Cardiac muscle cell (in vitro differentiated cells and primary cell): ENCODE measurements around the gene FOXP4. TPM values are rescaled to one million over a fixed set of nuclear protein-coding genes. Genes with fewer than 3 reads are reported as not detected.

Experiments
- DNase-seq, 2 donors: peaks; one replicate each; pipeline versions ENCODE4 v3.0.0 to v3.0.0-alpha.2; 2010 to 2017; ENCODE audit warnings: low read depth in 1 of 2, low spot score in 1 of 2
- H3K27ac ChIP-seq: fragments of 200-600 bp; sonication (generic); 2 replicates; pipeline ENCODE4 v1.5.1; 2016
- H3K27me3 ChIP-seq: fragments of 200-600 bp; sonication (generic); 2 replicates; pipeline ENCODE4 v1.6.0; 2016; ENCODE audit warnings: control low read depth
- H3K36me3 ChIP-seq: fragments of 200-600 bp; sonication (generic); 2 replicates; pipeline ENCODE4 v1.5.1; 2016; ENCODE audit warnings: control low read depth
- H3K4me1 ChIP-seq: fragments of 200-600 bp; sonication (generic); 2 replicates; pipeline ENCODE4 v1.8.1; 2017; ENCODE audit warnings: low read depth, mild to moderate bottlenecking, mixed run types
- H3K4me3 ChIP-seq: fragments of 200-600 bp; sonication (generic); 2 replicates; pipeline ENCODE4 v1.5.1; 2016; ENCODE audit warnings: mild to moderate bottlenecking
- H3K9me3 ChIP-seq: fragments of 200-600 bp; sonication (generic); 2 replicates; pipeline ENCODE4 v1.5.1; 2017; ENCODE audit warnings: low read depth, mild to moderate bottlenecking, control low read depth
- CTCF ChIP-seq: IDR thresholded peaks from 2 replicates; pipeline ENCODE4 v1.5.1; 2012; ENCODE audit warnings: low read depth, mild to moderate bottlenecking, low read length
- polyA plus RNA-seq: library from polyadenylated mRNA; unstranded; fragments of >200 nt; fragmentation: Nextera tagmentation; extraction: Ambion mirVana; gene quantifications from 2 replicates; pipeline ENCODE4 v1.2.1, GENCODE V29; 2016
- total RNA-seq: library from RNA; depleted of rRNA; stranded (reverse); fragments of >200 nt; gene quantifications from 2 replicates; pipeline ENCODE4 v1.2.3, GENCODE V29; 2016

FOXP4 gene
- total and polyA plus RNA-seq, 2 experiments from 2014 or later, result 29.0 to 42.5 TPM

GRCh38 chr6:41622206-41622988, 76.2 kb downstream of the FOXP4 start:
- Histone ChIP-seq H3K4me1 (peaks cover 34% of the 10 kb centered on the region), H3K9me3 (no peaks in the 10 kb centered on the region), H3K4me3 (no peak overlapping the region), H3K36me3 (no peaks in the 10 kb centered on the region), H3K27me3 (no peaks in the 10 kb centered on the region), H3K27ac (peak overlapping the region; percentile 88)
- TF ChIP-seq CTCF, result no peak
- no peak for DNase-seq

- H3K27ac ChIP-seq, result no peak overlapping the region
- H3K4me1 ChIP-seq, result peaks cover 27% of the 10 kb centered on the region
- H3K4me3 ChIP-seq, result no peak overlapping the region
- no peaks in the 10 kb centered on the region for H3K27me3 ChIP-seq
- no peak for TF ChIP-seq CTCF
- H3K36me3 ChIP-seq, result no peaks in the 10 kb centered on the region
- no peaks in the 10 kb centered on the region for H3K9me3 ChIP-seq
- no peak for DNase-seq
Measured at GRCh38 chr6:41623330-41623729, 77.1 kb downstream of the FOXP4 start.

- Histone ChIP-seq H3K36me3 (no peaks in the 10 kb centered on the region), H3K27ac (no peak overlapping the region), H3K4me1 (peaks cover 22% of the 10 kb centered on the region), H3K9me3 (no peaks in the 10 kb centered on the region), H3K4me3 (no peak overlapping the region), H3K27me3 (no peaks in the 10 kb centered on the region)
- no peak for DNase-seq
- no peak for TF ChIP-seq CTCF
Measured at GRCh38 chr6:41624621-41625380, 78.6 kb downstream of the FOXP4 start.

- peak; percentile 32 to 62 for DNase-seq
- Histone ChIP-seq H3K27ac (no peak overlapping the region), H3K9me3 (no peaks in the 10 kb centered on the region), H3K27me3 (no peaks in the 10 kb centered on the region), H3K4me3 (no peak overlapping the region), H3K4me1 (peaks cover 22% of the 10 kb centered on the region), H3K36me3 (no peaks in the 10 kb centered on the region)
- TF ChIP-seq CTCF, result no peak
Measured at GRCh38 chr6:41625442-41625841, 79.3 kb downstream of the FOXP4 start.

- TF ChIP-seq CTCF, result no peak
- Histone ChIP-seq H3K9me3 (no peaks in the 10 kb centered on the region), H3K27ac (no peak overlapping the region), H3K36me3 (no peaks in the 10 kb centered on the region), H3K4me1 (peaks cover 22% of the 10 kb centered on the region), H3K27me3 (no peaks in the 10 kb centered on the region), H3K4me3 (no peak overlapping the region)
- no peak for DNase-seq
Measured at GRCh38 chr6:41626022-41626421, 79.8 kb downstream of the FOXP4 start.
